Cardiac fibroblast (primary cell): ENCODE data around the gene KRT6A.

ENCODE experiments used
- DNase-seq, 2 donors: peaks; one replicate each; pipeline versions ENCODE4 v3.0.0 to v3.0.0-alpha.2; 2010; ENCODE audit warnings: low read depth in 2 of 2
- H3K4me3 ChIP-seq, 2 donors: replicated peaks in 1 of 2; 1 replicate in 1 of 2; 2 replicates in 1 of 2; pipeline ENCODE4 v1.5.1; 2011; ENCODE audit warnings: low read depth in 2 of 2, low read length in 2 of 2, mild to moderate bottlenecking in 2 of 2, moderate library complexity in 1 of 2
- CTCF ChIP-seq: IDR thresholded peaks from one replicate; pipeline ENCODE4 v1.5.1; 2011; ENCODE audit warnings: low read depth, mild to moderate bottlenecking, low read length, inconsistent platforms

Gene KRT6A

GRCh38 chr12:52515927-52516831 is 23.1 kb upstream of the KRT6A start:
- DNase-seq: peak in 1 of 2 donors; percentile 62
- no peak for TF ChIP-seq CTCF
- H3K4me3 ChIP-seq: no peak overlapping the region

- H3K4me3 ChIP-seq: no peak overlapping the region
- DNase-seq: no peak
- no peak for TF ChIP-seq CTCF
Observed at GRCh38 chr12:52515319-52515646, 22.2 kb upstream of the KRT6A start.

GRCh38 chr12:52514471-52515318 is 21.6 kb upstream of the KRT6A start:
- no peak overlapping the region for H3K4me3 ChIP-seq
- no peak for DNase-seq
- TF ChIP-seq CTCF: no peak

- DNase-seq: no peak
- TF ChIP-seq CTCF: no peak
- H3K4me3 ChIP-seq: no peak overlapping the region
Observed at GRCh38 chr12:52513736-52514135, 20.7 kb upstream of the KRT6A start.

- H3K4me3 ChIP-seq: no peak overlapping the region
- DNase-seq: no peak
- TF ChIP-seq CTCF: no peak
Observed at GRCh38 chr12:52508211-52508610, 15.2 kb upstream of the KRT6A start.

GRCh38 chr12:52506858-52507715 is 14.0 kb upstream of the KRT6A start:
- DNase-seq: peak; percentile 85 to 91

More at GRCh38 chr12:52506858-52507715, 14.0 kb upstream of the KRT6A start:
- TF ChIP-seq CTCF: peak; percentile 72
- H3K4me3 ChIP-seq: no peak overlapping the region
